HL-60 (cell line): ENCODE results near the gene DCT.

ENCODE experiments used
- CTCF ChIP-seq: IDR thresholded peaks from one replicate; pipeline ENCODE4 v1.5.1; 2011; ENCODE audit warnings: low read length, control low read depth, inconsistent platforms; ENCODE audit not compliant: insufficient read depth
- GABPA ChIP-seq: IDR thresholded peaks from 2 replicates; pipeline ENCODE4 v1.6.1; 2012; ENCODE audit warnings: low read depth
- POLR2AphosphoS5 ChIP-seq: IDR thresholded peaks from 2 replicates; pipeline ENCODE4 v1.6.1; 2012; ENCODE audit warnings: low read depth
- REST ChIP-seq: IDR thresholded peaks from 2 replicates; pipeline ENCODE4 v1.6.1; 2012; ENCODE audit warnings: low read depth; ENCODE audit not compliant: insufficient replicate concordance
- SPI1 ChIP-seq: IDR thresholded peaks from 2 replicates; pipeline ENCODE4 v1.6.1; 2012; ENCODE audit warnings: low read depth, mild to moderate bottlenecking, borderline replicate concordance

GRCh38 chr13:94515374-94515773 lies 35.9 kb upstream of the DCT start:
- TF ChIP-seq SPI1 (no peak), CTCF (no peak), POLR2AphosphoS5 (no peak), REST (no peak), GABPA (no peak)
